ENCODE results near the gene ZNF318.

DNA sequence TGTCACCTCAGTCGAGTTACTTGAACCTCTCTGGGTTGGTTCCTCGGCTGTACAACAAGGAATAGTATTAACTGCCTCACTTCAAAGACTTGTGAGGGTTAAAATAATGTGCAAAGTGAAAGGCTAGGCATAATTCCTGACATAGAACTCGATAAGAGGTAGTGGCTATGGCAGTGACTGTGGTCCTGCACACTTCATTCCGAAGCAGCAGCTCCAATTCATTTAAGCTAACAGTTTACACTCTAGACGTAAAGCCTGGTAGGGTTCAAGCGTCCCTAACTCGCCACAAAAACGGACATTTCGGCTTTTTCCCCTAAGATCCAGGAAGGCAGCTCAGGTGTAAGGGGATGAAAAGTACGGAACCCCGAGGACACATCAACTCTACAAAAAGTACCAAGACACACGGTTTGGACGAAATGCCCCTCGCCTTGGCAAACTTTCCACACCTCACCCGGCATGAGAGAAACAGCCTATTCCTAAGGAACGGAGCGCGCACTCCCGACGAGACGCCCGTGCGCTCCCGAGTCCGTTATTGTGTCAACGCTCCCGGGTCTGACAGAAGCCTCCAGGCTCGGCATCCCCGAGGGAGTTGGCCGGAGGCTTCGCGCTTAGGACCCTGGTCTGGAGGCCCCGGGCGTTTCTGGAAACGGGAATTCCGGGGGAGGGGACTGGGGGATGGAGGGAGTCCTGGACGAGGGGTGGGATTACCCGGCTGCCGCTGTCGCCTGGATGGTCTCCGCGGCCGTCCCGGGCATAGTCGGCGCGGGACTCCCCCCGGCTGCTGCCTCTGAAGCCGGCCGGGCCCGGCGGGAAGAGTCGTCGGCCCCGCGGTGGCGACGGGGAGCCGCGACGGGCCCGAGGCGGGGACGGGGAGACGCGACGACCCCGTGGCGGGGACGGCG is 937 bp downstream of the ZNF318 start:
- TF ChIP-seq EZH2 (IDR thresholded peaks at IDR 0.05; ENCODE audit: borderline replicate concordance, insufficient read depth, low read depth, low read length, poor library complexity, severe bottlenecking) = no peak
- TF ChIP-seq, protein P1, sequence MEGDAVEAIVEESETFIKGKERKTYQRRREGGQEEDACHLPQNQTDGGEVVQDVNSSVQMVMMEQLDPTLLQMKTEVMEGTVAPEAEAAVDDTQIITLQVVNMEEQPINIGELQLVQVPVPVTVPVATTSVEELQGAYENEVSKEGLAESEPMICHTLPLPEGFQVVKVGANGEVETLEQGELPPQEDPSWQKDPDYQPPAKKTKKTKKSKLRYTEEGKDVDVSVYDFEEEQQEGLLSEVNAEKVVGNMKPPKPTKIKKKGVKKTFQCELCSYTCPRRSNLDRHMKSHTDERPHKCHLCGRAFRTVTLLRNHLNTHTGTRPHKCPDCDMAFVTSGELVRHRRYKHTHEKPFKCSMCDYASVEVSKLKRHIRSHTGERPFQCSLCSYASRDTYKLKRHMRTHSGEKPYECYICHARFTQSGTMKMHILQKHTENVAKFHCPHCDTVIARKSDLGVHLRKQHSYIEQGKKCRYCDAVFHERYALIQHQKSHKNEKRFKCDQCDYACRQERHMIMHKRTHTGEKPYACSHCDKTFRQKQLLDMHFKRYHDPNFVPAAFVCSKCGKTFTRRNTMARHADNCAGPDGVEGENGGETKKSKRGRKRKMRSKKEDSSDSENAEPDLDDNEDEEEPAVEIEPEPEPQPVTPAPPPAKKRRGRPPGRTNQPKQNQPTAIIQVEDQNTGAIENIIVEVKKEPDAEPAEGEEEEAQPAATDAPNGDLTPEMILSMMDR (IDR thresholded peaks at IDR 0.05) = no peak

Measured in B cell (primary cell).